Fibroblast of skin of left biceps (primary cell): ENCODE data around the gene SMIM1.

Experiments
- DNase-seq, 2 experiments: peaks; one replicate each; pipeline ENCODE4 v3.0.0-alpha.2; 2013; ENCODE audit warnings: low read depth in 2 of 2

Gene SMIM1

DNA sequence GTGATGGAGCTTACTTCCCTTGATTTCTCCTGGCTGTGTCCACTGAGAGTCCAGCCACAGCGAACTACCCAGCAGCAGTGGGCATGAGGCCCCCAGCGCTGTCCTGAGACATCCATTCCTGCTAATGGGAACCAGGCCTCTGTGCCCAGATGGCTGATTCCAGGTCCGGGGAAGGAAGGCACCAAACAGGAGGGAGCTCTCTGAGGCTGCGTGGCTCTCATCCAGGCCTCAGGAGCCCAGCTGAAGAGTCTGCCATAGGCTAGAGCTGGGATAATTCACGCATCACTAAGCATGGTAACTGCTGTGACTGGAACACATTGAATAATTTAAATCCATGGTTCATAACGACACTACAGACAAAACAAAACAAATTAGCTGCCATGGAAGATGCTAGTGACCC, 48.5 kb downstream of the SMIM1 start:
- DNase-seq = no peak

DNA sequence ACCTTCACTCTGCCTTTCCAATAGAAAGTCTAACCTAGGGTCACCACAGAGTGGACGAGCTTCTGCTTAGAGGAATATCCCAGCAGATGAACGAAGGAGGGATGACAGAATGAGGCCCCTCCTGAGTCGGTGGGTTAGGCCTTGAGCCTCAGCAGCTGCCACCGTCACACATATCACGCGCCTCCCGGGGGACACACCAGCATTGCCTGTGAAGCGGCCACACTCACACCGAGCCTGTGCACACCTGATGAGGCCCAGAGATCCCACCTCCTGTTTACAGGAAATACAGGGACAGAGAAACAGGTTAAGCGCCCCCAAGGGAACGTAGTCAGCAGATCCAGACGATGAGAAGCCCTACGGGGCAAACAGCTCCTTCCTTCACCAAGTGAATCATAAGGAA, 48.9 kb downstream of the SMIM1 start:
- no peak for DNase-seq

DNA sequence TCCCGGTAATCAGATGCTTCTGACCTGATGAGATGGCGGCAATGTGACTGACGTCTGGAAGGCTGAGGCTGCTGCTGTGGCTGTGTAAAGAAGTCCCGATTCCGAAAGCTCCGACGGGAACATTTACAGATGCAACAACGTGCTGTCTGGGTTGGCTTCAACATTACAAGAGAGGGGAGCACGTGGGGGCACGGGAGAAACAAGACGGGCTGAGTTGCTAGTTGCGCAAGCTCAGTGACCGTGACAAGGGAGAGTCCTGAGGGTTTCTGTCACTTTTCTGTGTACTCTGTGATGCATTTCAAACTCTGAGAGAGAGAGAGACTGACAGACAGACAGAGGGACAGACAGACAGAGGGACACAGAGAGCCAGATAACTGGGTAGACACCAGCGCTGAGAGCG, 49.4 kb downstream of the SMIM1 start:
- no peak for DNase-seq

DNA sequence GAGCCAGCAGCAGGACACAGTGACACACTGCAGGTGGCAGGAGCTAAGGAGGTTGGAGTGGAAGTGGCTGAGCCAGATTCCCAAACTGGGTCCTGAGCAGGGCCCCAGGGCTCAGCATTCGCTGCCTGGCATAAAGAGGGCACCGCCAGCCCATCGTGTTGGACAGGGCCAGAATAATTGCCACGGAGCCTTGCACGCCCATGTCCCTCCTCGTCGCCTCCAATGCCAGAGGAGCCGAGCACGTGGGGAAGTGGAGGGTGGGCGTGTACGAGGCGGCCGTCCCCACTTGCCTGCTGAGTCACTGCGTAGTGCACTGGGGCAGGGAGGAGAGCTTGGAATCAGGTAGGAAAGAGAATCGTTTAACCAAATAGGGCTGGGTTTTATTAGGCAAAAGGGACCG, 49.9 kb downstream of the SMIM1 start:
- DNase-seq = no peak

DNA sequence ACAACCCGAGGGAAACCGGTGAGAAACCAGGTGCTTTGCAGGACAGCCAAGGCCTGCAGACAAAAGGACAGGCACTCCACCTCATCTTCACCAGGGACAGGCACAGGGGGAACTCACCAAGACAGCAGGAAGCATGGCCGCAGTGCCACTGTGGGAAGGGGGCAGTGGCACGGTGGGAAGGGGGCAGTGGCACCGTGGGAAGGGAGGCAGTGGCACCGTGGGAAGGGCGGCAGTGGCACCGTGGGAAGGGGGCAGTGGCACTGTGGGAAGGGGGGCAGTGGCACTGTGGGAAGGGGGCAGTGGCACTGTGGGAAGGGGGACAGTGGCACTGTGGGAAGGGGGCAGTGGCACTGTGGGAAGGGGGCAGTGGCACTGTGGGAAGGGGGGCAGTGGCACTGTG, 52.1 kb downstream of the SMIM1 start:
- no peak for DNase-seq

DNA sequence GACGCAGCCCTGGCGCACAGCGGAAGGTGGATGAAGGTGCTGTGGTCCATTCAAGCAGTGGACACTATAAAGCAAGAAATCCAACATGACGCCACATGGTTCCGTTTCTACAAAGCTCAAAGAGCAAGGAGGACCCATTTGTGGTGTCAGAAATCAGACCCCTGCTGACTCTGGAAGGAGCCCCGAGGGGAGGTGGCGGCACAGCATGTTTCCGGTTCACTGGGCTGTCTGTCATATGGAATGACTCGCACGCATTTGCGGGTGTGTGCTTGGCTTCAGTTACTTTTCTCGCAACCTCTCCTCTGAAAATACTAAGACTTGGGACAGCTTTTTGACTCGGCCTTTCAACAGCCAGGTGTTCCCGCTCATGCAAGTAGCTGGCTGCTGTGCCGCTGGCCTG, 52.8 kb downstream of the SMIM1 start:
- no peak for DNase-seq
